Type B pancreatic cell (in vitro differentiated cells): ENCODE measurements around the gene NEDD8. TPM values are rescaled to one million over a fixed set of nuclear protein-coding genes. Genes with fewer than 3 reads are reported as not detected.

Experiments
- DNase-seq: peaks from one replicate; pipeline ENCODE4 v3.0.0; 2021; ENCODE audit warnings: mixed read lengths; ENCODE audit not compliant: unreplicated experiment; ENCODE audit errors: extremely low spot score
- H3K27ac Mint-ChIP-seq: 2 replicates; pipeline ENCODE4 v1.8.0; 2021; ENCODE audit warnings: mild to moderate bottlenecking, mixed read lengths
- H3K27me3 Mint-ChIP-seq: 2 replicates; pipeline ENCODE4 v1.8.0; 2021; ENCODE audit warnings: mixed read lengths
- H3K36me3 Mint-ChIP-seq: 2 replicates; pipeline ENCODE4 v1.8.0; 2021; ENCODE audit warnings: mixed read lengths
- H3K4me1 Mint-ChIP-seq: one replicate; pipeline ENCODE4 v1.8.0; 2021; ENCODE audit warnings: mixed read lengths; ENCODE audit not compliant: unreplicated experiment
- H3K4me3 Mint-ChIP-seq: 2 replicates; pipeline ENCODE4 v1.8.0; 2021; ENCODE audit warnings: mild to moderate bottlenecking, mixed read lengths
- H3K9me3 Mint-ChIP-seq: 2 replicates; pipeline ENCODE4 v1.8.0; 2021; ENCODE audit warnings: mixed read lengths
- CTCF ChIP-seq: fragments of 200-600 bp; sonication (generic); conservative IDR thresholded peaks from 2 replicates; pipeline ENCODE4 v1.5.0; 2021; ENCODE audit warnings: antibody characterized with exemption, mild to moderate bottlenecking
- total RNA-seq: library from RNA; stranded (reverse); gene quantifications from 2 replicates; pipeline ENCODE4 v1.2.1, GENCODE V29; 2021; ENCODE audit warnings: low replicate concordance

NEDD8 gene
- total RNA-seq, 1 donor from 2014 or later, result 161 TPM

- H3K36me3 Mint-ChIP-seq, result peaks cover 4% of the 10 kb centered on the region
These were observed 36.1 kb upstream of the NEDD8 start for GRCh38 chr14:24268225-24268624.

GRCh38 chr14:24267516-24267915 is 35.3 kb upstream of the NEDD8 start:
- no peak overlapping the region for H3K4me3 Mint-ChIP-seq
- TF ChIP-seq CTCF, result no peak
- peaks cover 4% of the 10 kb centered on the region for H3K36me3 Mint-ChIP-seq
- peaks cover 15% of the 10 kb centered on the region for H3K4me1 Mint-ChIP-seq
- no peaks in the 10 kb centered on the region for H3K9me3 Mint-ChIP-seq
- no peak overlapping the region for H3K27ac Mint-ChIP-seq
- no peak for DNase-seq
- no peaks in the 10 kb centered on the region for H3K27me3 Mint-ChIP-seq

More at GRCh38 chr14:24268225-24268624, 36.1 kb upstream of the NEDD8 start:
- no peak for TF ChIP-seq CTCF
- Mint-ChIP-seq H3K9me3 (no peaks in the 10 kb centered on the region), H3K4me1 (peaks cover 15% of the 10 kb centered on the region), H3K27me3 (no peaks in the 10 kb centered on the region), H3K27ac (no peak overlapping the region), H3K4me3 (no peak overlapping the region)
- DNase-seq, result no peak

- H3K9me3 Mint-ChIP-seq, result no peaks in the 10 kb centered on the region
- no peak overlapping the region for H3K27ac Mint-ChIP-seq
- no peak overlapping the region for H3K4me3 Mint-ChIP-seq
- no peak for DNase-seq
- H3K36me3 Mint-ChIP-seq, result peaks cover 4% of the 10 kb centered on the region
- TF ChIP-seq CTCF, result no peak
- H3K27me3 Mint-ChIP-seq, result no peaks in the 10 kb centered on the region
- peaks cover 5% of the 10 kb centered on the region for H3K4me1 Mint-ChIP-seq
These were observed 34.4 kb upstream of the NEDD8 start for GRCh38 chr14:24266344-24267244.

- no peak for DNase-seq
- H3K27ac Mint-ChIP-seq, result peak overlapping the region; percentile 86
- H3K27me3 Mint-ChIP-seq, result no peaks in the 10 kb centered on the region
- no peak for TF ChIP-seq CTCF
- H3K9me3 Mint-ChIP-seq, result no peaks in the 10 kb centered on the region
- peaks cover 4% of the 10 kb centered on the region for H3K36me3 Mint-ChIP-seq
- H3K4me3 Mint-ChIP-seq, result no peak overlapping the region
- peaks cover 3% of the 10 kb centered on the region for H3K4me1 Mint-ChIP-seq
These were observed 32.1 kb upstream of the NEDD8 start for GRCh38 chr14:24264298-24264697.

GRCh38 chr14:24263848-24264247 is 31.7 kb upstream of the NEDD8 start:
- peak overlapping the region; percentile 86 for H3K27ac Mint-ChIP-seq
- H3K36me3 Mint-ChIP-seq, result peaks cover 4% of the 10 kb centered on the region
- TF ChIP-seq CTCF, result no peak
- no peaks in the 10 kb centered on the region for H3K27me3 Mint-ChIP-seq
- H3K4me1 Mint-ChIP-seq, result peaks cover 3% of the 10 kb centered on the region
- no peak for DNase-seq
- H3K4me3 Mint-ChIP-seq, result no peak overlapping the region
- no peaks in the 10 kb centered on the region for H3K9me3 Mint-ChIP-seq
